HCT116 (cell line): ENCODE measurements around the gene TRPM8.

Experiments used
- POLR2A ChIP-seq: IDR thresholded peaks from 2 replicates; pipeline ENCODE4 v1.7.0; 2011; ENCODE audit warnings: borderline replicate concordance; ENCODE audit not compliant: insufficient read depth, insufficient read length; ENCODE audit errors: extremely low read depth
- TF ChIP-seq, protein P1 (sequence below), 3 experiments: fragments of 200-600 bp in 1 of 3; sonication (generic) in 1 of 3; IDR thresholded peaks in 2 of 3; conservative IDR thresholded peaks in 1 of 3; 2 replicates each; pipeline ENCODE4 v1.5.1; 2012 to 2017; ENCODE audit warnings: low read depth in 2 of 3, low read length in 2 of 3, antibody characterized with exemption in 1 of 3, borderline replicate concordance in 1 of 3, control low read depth in 1 of 3, mild to moderate bottlenecking in 1 of 3, mixed read lengths in 1 of 3, mixed run types in 1 of 3, moderate library complexity in 1 of 3; ENCODE audit not compliant: insufficient read depth in 1 of 3

- TF ChIP-seq, protein P1, sequence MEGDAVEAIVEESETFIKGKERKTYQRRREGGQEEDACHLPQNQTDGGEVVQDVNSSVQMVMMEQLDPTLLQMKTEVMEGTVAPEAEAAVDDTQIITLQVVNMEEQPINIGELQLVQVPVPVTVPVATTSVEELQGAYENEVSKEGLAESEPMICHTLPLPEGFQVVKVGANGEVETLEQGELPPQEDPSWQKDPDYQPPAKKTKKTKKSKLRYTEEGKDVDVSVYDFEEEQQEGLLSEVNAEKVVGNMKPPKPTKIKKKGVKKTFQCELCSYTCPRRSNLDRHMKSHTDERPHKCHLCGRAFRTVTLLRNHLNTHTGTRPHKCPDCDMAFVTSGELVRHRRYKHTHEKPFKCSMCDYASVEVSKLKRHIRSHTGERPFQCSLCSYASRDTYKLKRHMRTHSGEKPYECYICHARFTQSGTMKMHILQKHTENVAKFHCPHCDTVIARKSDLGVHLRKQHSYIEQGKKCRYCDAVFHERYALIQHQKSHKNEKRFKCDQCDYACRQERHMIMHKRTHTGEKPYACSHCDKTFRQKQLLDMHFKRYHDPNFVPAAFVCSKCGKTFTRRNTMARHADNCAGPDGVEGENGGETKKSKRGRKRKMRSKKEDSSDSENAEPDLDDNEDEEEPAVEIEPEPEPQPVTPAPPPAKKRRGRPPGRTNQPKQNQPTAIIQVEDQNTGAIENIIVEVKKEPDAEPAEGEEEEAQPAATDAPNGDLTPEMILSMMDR (IDR thresholded peaks at IDR 0.05 in 2 of 3, conservative IDR thresholded peaks at IDR 0.05 in 1 of 3; ENCODE audit: borderline replicate concordance in 1 of 3, insufficient read depth in 1 of 3, low read depth in 2 of 3, low read length in 2 of 3), result no peak
- TF ChIP-seq POLR2A, result no peak
Observed at GRCh38 chr2:233901884-233902283, 15.3 kb upstream of the TRPM8 start.
